ENCODE data around the gene PLEKHH2. TPM values are rescaled to one million over a fixed set of nuclear protein-coding genes. Genes with fewer than 3 reads are reported as not detected.

Gene PLEKHH2
- total and polyA plus RNA-seq, 2 of the 13 experiments (the other 11 are each of a cell fraction or from before 2014, with no cell fraction given): 1.1 to 3.0 TPM

- TF ChIP-seq ZNF382 (CRISPR knock-in tag; IDR thresholded peaks at IDR 0.05; ENCODE audit: borderline replicate concordance): no peak
- TF ChIP-seq STAT6 (CRISPR knock-in tag; IDR thresholded peaks at IDR 0.05; ENCODE audit: borderline replicate concordance): no peak
- TF ChIP-seq NFKBIZ (CRISPR knock-in tag; IDR thresholded peaks at IDR 0.05): peak; percentile 52; the same call in 1 of the 2 replicates
- no peak for TF ChIP-seq KAT2B (IDR thresholded peaks at IDR 0.05; ENCODE audit: borderline replicate concordance, low read depth, low read length)
- no peak for TF ChIP-seq MZF1 (CRISPR knock-in tag; IDR thresholded peaks at IDR 0.05; ENCODE audit: borderline replicate concordance)
- no peak for TF ChIP-seq CBFB (CRISPR knock-in tag; IDR thresholded peaks at IDR 0.05)
- no peak for TF ChIP-seq ZNF512B (CRISPR knock-in tag; IDR thresholded peaks at IDR 0.05; ENCODE audit: borderline replicate concordance)
- TF ChIP-seq KDM6A (CRISPR knock-in tag; IDR thresholded peaks at IDR 0.05; ENCODE audit: low read depth): peak; percentile 39; the same call in 1 of the 2 replicates
- TF ChIP-seq RORA (CRISPR knock-in tag; IDR thresholded peaks at IDR 0.05): no peak
- no peak for TF ChIP-seq ZNF747 (CRISPR knock-in tag; IDR thresholded peaks at IDR 0.05; ENCODE audit: borderline replicate concordance)
- no peak for TF ChIP-seq ZXDC (CRISPR knock-in tag; IDR thresholded peaks at IDR 0.05)
- TF ChIP-seq KMT2A (CRISPR knock-in tag; IDR thresholded peaks at IDR 0.05): no peak
- no peak for TF ChIP-seq TEAD2 (CRISPR knock-in tag; IDR thresholded peaks at IDR 0.05)
- TF ChIP-seq YEATS2 (CRISPR knock-in tag; IDR thresholded peaks at IDR 0.05; ENCODE audit: borderline replicate concordance): peak; percentile 16; the same call in 1 of the 2 replicates
- TF ChIP-seq PHF5A (CRISPR knock-in tag; IDR thresholded peaks at IDR 0.05; ENCODE audit: low read depth, unreplicated experiment): peak; percentile 63
- TF ChIP-seq ZFP62 (CRISPR knock-in tag; IDR thresholded peaks at IDR 0.05): no peak
- peak; percentile 89 for TF ChIP-seq TCF7 (IDR thresholded peaks at IDR 0.05; ENCODE audit: low read depth)
- peak; percentile 14; the same call in 1 of the 2 replicates for TF ChIP-seq NFE2L2 (IDR thresholded peaks at IDR 0.05; ENCODE audit: low read length)
- no peak for TF ChIP-seq CBX1 (IDR thresholded peaks at IDR 0.05; ENCODE audit: low read depth)
- no peak for TF ChIP-seq ZNF430 (CRISPR knock-in tag; IDR thresholded peaks at IDR 0.05)
- no peak for TF ChIP-seq ZNF549 (CRISPR knock-in tag; IDR thresholded peaks at IDR 0.05)
- TF ChIP-seq ZBTB2 (CRISPR knock-in tag; IDR thresholded peaks at IDR 0.05; ENCODE audit: low read depth): no peak
These were observed 2.3 kb upstream of the PLEKHH2 start (continued) for GRCh38 chr2:43634604-43635306.
